Neural cell (in vitro differentiated cells): Measurements from ENCODE around the gene SPIN1.

ENCODE experiments used
- CTCF ChIP-seq: fragments of 450-650 bp; IDR thresholded peaks from 2 replicates; pipeline ENCODE4 v1.5.1; 2014; ENCODE audit warnings: antibody characterized with exemption, mild to moderate bottlenecking, moderate library complexity; ENCODE audit not compliant: poor library complexity, severe bottlenecking
- EP300 ChIP-seq: fragments of 450-650 bp; conservative IDR thresholded peaks from 2 replicates; pipeline ENCODE4 v1.6.1; 2014; ENCODE audit warnings: antibody characterized with exemption, mild to moderate bottlenecking, moderate library complexity; ENCODE audit not compliant: poor library complexity, severe bottlenecking
- EZH2 ChIP-seq: fragments of 200-600, 300-800 bp; shearing (Covaris generic), sonication (generic); IDR thresholded peaks from 2 replicates; pipeline ENCODE4 v1.6.1; 2014; ENCODE audit warnings: antibody characterized with exemption, low read length, borderline replicate concordance, mild to moderate bottlenecking; ENCODE audit not compliant: insufficient read depth, poor library complexity, severe bottlenecking
- POLR2AphosphoS5 ChIP-seq: IDR thresholded peaks from 2 replicates; pipeline ENCODE4 v1.6.1; 2012
- TAF1 ChIP-seq: IDR thresholded peaks from 2 replicates; pipeline ENCODE4 v1.6.1; 2012; ENCODE audit warnings: low read depth

DNA sequence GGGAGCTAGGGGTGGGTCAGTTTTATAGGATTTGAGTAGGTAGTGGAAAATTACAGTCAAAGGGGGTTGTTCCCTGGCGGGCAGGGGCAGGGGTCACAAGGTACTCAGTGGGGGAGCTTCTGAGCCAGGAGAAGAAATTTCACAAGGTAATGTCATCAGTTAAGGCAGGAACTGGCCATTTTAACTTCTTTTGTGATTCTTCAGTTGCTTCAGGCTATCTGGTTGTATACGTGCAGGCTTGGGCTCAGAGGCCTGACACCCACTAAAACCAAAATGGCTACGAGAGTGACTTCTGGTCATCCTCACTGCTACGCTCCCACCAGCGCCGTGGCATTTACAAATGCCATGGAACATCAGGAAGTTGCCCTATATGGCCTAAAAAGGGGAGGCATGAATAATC, 126.0 kb downstream of the SPIN1 start:
- TF ChIP-seq CTCF (no peak), EP300 (no peak), EZH2 (no peak), POLR2AphosphoS5 (no peak), TAF1 (no peak)
